GM21528 (cell line): ENCODE results near the gene PSD.

Experiments used
- ATAC-seq: cut with Tn5 transposase; IDR thresholded peaks from one replicate; pipeline ENCODE4 v1.9.1; 2021; ENCODE audit warnings: mild to moderate bottlenecking, moderate library complexity; ENCODE audit not compliant: unreplicated experiment, low FRiP score

Gene PSD

DNA sequence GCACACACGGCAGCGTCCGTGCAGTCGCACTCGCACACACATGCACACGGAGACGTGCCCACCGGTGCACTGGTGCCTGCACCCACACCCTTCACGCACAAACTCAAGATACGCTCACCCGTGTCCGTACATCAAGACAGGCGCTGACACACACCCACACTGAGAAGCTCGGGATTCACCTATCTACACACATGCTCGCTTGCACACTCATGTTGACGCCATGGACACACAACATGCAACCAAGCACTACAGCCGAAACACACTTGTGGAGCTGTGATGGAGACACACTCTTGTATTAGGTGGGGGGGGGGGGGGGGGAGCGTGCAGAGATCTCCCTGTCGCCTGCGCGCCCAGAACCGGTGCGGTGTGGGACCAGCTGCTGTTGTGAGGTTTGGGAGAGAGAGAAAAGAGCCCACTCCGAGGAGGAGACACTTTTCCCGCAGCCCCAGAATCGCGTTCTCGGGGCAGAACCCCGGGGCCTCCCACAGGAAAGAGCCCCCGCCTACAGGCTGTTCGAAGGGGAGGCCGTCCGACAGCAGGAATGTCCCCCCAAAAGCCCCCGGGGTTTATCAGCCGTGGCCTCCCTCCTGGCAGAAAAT is 23.7 kb downstream of the PSD start:
- ATAC-seq = no peak

DNA sequence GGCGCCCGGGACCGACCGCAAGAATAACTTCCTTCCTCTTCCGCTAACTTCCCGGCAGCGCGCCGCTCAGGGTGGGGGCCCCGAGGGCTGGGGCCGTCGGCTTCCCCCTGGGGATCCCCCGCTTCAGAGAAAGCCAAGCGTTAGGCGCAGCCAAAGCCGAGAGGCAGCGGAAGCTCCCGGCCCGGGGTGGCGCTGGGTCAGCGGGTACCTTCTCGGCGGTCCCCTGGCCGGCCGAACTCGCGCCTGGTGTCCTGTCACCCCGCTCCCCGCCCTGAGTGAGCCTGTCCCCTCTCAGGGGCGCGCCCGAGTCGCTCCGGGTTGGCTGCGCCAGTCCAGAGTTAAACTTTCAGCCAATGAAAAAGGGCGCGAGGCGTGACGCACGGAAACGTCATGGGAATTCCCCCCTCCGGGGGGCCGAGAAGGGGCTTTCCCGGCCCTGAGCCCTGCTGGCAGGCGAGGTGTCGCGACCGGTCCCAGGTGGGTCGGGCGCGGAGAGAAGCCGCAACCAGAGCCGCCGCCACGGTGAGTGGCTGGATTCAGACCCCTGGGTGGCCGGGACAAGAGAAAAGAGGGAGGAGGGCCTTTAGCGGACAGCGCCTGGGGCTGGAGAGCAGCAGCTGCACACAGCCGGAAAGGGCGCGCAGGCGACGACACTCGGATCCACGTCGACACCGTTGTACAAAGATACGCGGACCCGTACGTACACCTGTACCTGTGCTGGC is 24.3 kb downstream of the PSD start:
- ATAC-seq = peak; percentile 80

DNA sequence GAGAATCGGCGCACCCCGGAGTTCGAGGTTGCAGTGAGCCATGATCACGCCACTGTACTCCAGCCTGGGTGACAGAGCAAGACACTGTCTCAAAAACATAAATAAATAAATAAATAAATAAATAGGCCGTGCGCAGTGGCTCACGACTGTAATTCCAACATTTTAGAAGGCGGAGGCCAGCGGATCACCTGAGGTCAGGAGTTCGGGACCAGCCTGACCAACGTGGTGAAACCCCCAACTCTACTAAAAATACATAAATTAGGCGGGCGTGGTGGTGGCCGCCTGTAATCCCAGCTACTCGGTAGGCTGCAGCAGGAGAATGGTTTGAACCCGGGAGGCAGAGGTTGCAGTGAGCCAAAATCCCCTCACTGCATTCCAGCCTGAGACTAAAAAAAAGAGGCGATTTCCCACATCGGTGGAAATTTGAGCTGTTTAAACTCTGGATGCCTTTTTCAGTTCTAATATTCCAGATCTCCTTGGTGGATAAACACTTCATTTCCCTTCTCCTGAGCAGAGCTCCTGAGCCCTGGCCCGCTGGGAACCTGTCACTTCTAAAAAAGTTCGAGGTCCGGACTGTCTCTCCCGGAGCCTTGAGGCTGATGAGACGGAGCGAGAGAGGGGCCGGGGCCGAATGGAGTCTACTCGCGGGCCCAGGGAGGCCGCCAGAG is 25.0 kb downstream of the PSD start:
- ATAC-seq = no peak

DNA sequence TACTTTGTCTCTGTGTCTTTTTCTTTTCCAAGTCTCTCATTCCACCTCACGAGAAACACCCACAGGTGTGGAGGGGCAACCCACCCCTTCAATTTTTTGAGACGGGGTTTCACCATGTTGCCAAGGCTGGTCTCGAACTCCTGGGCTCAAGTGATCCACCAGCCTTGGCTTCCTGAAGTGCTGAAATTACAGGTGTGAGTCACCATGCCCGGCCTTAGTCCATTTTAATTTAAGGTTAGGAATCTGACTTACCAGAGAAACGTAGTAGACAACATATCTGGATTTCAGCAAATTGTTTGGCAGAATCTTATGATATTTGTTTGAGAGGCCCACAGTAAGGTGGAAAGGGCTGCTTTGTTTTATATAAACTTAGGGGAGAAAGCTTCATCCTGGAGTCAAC is 26.3 kb downstream of the PSD start:
- ATAC-seq = no peak

DNA sequence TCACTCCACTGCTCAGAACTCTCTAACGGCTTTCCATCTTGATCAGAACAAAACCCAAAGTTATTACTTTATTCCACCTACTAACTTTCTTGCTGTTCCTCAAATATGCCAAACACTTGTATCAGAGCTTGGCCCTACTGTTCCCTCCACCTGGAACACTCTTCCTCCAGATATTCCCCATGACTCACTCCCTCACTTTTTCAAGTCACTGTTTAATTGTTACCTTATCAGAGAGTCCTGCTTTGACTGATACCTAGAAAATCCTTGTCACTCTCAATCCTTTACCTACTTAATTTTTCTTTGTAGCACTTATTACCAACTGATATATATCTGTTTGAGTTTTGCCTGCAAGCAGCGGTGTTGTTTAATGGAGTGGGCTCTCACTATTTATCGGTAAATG is 28.7 kb downstream of the PSD start:
- no peak for ATAC-seq

DNA sequence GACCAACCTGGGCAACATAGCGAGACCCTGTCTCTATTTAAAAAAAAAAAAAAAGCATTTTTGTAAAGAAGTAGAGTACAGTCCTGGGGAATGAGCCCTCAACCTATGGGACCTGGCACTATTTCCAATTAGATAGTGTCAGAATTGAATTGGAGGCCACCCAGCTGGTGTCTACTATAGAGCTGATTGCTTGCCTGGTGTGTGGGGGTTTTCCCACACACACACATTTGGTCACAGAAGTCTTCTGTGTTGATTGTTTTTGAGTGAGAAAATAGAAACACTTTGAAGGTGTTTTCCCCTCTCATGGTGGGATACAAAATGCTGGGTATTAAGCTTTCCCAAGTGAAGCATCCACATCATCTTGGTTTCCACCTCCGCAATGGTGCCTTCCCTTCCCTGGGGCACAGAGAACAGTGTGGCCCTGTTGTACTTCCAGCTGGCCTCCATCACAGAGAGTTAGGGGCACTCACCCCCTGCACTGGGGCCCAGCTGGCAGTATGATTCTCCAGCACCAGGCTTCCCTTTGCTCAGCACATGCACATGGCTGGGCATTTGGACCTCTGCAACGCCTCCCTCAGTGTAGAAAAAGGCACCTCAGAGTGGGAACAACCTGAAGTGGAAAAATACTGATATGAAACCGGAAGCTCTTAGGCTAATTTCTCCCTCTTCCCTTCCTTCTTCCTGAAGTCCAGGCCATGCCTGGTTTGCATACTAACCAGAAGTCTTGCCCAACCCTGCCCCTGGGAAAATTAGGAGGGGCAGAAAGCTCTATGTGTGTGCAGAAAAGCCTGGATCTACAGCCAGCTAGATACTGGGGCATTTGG is 33.8 kb downstream of the PSD start:
- ATAC-seq = no peak

DNA sequence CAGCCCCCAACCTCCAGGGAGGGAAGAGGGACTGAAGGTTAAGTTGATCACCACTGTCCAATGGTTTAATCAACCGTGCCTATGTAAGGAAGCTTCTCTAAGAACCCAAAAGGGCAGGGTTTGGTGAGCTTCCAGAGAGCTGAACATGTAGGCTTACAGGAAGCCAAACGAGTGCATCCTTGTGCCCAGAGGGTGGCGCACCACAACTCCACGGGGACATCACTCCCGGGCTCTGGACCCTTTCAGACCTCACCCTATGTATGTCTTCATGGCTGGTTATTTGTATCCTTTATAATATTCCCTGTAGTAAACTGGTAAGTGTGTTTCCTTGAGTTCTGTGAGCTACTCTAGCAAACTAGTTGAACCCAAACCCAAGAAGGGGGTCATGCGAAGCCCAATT is 34.5 kb downstream of the PSD start:
- ATAC-seq = no peak

DNA sequence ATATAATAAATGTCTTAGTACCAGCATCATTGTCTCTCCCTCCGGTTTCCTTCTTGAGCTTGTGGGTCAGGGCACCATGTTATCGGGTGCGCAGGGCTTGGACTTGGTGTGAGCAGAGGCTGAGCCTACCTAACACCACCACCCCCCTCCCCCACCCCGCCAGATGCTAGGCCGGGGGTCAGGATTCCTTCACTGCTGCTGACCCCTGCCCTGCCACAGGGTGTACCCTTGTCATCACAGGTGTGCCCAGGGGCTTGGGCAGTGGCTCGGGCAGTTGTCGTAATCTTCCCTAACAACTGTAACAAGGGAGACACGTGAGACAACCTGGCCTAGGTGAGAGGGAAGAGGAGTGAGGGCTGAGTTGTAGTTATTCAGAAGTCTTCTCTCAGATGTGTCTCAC is 35.7 kb downstream of the PSD start:
- no peak for ATAC-seq

DNA sequence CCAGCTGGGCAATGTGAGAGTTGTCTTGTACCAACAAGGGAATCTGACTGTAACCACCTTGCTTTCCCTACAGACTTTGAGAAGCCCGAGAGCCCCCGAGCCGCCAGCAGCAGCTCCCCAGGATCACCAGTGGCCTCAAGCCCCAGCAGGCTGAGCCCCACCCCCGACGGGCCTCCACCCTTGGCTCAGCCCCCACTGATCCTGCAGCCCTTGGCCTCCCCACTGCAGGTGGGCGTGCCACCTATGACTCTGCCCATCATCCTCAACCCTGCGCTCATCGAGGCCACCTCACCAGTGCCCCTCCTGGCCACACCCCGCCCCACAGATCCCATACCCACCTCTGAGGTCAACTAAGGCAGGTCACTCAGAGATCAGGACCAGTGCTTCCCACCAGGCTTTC is 36.6 kb downstream of the PSD start:
- no peak for ATAC-seq

DNA sequence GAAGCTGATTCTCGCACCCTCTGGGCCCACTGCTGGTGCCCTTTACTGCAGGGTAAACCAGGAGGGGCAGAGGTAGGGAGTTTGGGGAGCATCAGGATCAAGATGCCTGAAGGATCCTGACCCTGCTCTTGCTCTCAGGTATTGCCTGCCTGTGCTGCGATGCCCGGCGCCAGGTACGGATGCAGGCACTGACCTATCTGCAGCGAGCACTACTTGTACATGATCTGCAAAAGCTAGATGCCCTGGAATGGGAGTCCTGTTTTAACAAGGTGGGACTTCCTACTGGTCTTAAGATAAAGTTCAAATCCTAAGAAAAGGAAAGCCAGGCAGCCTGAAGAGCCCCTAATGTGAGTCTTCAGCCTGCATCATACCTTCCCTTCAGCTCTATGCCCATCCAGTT is 39.2 kb downstream of the PSD start:
- ATAC-seq = no peak

DNA sequence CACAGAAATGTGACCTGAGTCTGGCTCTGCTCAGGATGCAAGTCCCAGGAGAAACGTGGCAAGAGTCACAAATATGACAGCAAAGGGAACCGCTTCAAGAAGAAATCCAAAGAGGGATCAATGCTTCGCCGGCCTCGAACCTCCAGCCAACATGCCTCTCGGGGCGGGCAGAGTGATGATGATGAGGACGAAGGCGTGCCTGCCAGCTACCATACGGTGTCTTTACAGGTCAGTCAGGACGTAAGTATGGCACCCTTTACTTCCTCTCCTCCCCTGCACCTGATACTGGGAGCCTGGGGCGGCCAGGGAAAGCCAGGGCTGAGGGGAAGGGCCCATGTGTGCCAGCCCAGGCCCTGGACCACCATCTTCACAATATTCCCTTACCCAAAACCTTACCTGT is 41.7 kb downstream of the PSD start:
- ATAC-seq = no peak

DNA sequence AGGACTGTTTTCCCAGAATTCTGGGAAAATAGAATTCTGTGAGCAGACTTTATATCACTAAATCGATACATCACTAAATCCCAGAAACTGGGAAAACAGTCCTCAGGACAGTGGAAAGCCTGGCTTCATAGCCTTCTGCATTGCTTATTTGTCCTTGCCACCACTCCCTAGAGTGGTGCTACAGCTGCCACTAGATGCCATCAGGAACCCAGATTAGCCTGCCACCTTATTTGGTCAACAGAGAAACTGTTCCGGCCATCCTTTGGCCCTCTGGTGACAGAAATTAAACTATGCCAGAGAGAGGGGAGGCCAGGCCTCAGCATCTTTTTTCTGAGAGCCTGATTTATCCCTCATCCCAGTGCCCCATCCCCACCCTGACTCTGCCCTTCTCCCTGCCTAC is 42.7 kb downstream of the PSD start:
- no peak for ATAC-seq

DNA sequence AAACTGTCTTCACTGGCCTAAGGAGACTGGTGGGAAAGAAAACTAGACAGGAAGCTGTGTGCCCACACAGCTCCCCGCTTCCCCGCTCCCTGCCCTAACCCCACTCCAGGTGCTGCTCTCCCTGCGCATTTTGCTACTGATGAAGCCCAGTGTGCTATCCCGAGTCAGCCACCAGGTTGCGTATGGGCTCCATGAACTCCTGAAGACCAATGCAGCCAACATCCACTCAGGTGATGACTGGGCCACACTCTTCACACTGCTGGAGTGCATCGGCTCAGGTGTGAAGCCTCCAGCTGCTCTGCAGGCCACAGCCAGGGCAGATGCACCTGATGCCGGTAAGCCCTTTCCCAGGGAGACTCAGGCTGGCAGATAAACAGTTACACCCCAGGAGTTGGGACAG is 43.3 kb downstream of the PSD start:
- no peak for ATAC-seq

DNA sequence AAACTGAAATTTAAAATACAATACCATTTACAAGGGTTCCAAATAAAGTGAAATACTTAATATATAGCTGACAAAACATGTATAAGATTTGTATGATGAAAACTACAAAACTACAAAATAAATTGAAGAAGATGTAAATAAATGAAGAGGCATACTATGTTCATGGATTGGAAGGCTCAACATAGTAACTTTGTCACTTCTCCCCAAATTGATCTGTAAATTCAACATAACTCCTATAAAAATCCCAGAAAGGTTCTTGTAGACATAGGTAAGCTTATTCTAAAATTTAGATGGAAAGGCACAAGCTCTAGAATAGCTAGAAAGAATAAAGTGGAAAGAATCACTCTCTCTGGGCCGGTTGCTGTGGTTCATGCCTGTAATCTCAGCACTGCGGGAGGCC is 47.3 kb downstream of the PSD start:
- ATAC-seq = no peak

DNA sequence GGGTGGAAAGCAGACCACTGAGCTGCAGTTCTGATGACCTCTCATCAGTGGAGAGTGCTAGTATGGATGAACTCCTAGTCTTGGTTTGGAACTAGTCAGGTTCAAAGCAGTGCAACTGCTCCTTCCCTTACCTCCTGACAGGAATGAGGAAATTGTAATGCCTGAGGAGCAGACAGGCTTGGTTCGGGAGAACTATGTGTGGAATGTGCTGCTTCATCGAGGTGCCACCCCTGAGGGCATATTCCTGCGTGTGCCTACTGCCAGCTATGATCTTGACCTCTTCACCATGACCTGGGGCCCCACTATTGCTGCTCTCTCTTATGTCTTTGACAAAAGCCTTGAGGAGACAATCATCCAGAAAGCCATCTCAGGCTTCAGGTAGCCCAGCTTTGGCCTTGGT is 50.5 kb downstream of the PSD start:
- no peak for ATAC-seq

DNA sequence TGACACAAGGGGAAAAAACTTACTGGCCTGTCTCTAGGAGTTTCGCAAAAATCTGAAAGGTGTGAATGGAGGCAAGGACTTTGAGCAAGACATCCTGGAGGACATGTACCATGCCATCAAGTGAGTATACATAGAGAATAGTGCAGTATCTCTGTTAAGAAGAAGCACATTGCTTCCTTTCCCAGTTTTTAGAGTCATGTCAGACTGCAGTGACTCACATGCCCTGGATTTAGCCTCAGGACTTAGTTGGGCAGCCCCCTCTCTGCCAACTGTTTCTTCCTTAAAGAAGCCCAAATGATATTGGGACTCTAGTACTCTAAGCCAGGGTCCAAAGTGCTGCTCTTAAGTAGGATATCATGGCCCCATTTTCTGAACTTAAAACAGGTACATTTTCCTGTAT is 51.1 kb downstream of the PSD start:
- no peak for ATAC-seq

DNA sequence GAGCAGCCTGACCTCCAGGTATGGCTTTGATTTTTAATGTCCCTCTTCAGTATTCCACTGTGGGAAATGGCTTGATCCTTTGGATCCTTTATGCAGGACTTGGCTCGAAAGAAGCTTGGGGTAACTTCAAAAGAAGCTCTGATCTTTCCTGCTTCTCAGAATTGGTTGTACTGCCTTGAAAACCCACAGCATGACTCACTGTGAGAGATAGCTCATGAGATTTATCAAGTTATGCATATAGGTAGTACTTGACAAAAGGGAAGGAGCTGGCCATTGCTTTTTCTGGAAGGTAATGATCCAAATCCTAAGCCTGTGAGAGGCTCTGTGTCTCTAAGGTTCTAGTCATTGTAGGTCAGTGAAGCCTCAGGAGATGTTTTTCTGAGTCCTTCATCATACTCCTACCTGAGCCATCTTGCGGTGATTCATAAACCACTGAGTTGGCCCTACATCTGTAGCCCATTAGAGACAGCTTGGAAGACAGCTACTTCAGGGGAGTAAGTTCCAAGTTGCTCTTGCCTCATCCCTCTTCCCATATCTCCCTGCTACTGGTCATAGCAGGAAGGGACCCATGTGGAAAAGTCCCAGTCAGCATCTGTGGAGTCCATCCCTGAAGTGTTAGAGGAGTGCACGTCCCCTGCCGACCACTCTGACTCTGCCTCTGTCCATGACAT is 59.7 kb downstream of the PSD start:
- ATAC-seq = no peak

DNA sequence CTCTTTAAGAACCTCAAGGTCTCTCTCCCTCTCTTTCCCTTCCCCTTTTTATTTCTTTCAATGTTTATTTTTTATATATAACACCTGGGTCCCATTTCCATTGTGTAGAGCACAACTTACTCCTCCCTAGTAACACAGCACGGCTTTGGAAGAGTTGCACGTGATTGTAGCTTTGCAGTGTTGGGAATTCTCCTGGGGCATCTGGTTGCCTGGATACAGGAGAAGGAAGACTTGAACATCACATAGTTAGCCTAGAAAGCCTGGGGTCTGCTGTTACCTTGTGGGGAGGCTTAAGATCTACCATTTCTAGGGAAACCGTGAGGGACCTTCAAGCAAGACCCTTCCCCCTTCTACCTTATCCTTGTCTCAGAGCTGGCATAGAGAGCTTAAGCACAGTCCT is 64.1 kb downstream of the PSD start:
- ATAC-seq = no peak
